ENCODE data around the gene EYS. TPM values are rescaled to one million over a fixed set of nuclear protein-coding genes. Genes with fewer than 3 reads are reported as not detected.

The EYS gene
- total RNA-seq, 1 donor from 2014 or later: not detected

- DNase-seq (ENCODE audit: low read depth): no peak
- TF ChIP-seq CTCF (IDR thresholded peaks at IDR 0.05; ENCODE audit: insufficient read depth, low read length, poor library complexity, severe bottlenecking): no peak
- Histone ChIP-seq H3K4me3 (ENCODE audit: low read depth, low read length) (no peak overlapping the region), H3K27me3 (ENCODE audit: control insufficient read depth, insufficient read depth, low read length) (no peaks in the 10 kb centered on the region), H3K36me3 (ENCODE audit: control insufficient read depth, insufficient read depth, low read length) (no peaks in the 10 kb centered on the region)
Measured at GRCh38 chr6:64122712-64123375, 1584.2 kb downstream of the EYS start.

GRCh38 chr6:64121011-64121565 lies 1585.9 kb downstream of the EYS start:
- no peak for TF ChIP-seq CTCF (IDR thresholded peaks at IDR 0.05; ENCODE audit: insufficient read depth, low read length, poor library complexity, severe bottlenecking)
- DNase-seq (ENCODE audit: low read depth): no peak
- H3K36me3 ChIP-seq (ENCODE audit: control insufficient read depth, insufficient read depth, low read length): no peaks in the 10 kb centered on the region
- H3K27me3 ChIP-seq (ENCODE audit: control insufficient read depth, insufficient read depth, low read length): no peaks in the 10 kb centered on the region
- H3K4me3 ChIP-seq (ENCODE audit: low read depth, low read length): no peak overlapping the region

- Histone ChIP-seq H3K36me3 (ENCODE audit: control insufficient read depth, insufficient read depth, low read length) (no peaks in the 10 kb centered on the region), H3K27me3 (ENCODE audit: control insufficient read depth, insufficient read depth, low read length) (no peaks in the 10 kb centered on the region), H3K4me3 (ENCODE audit: low read depth, low read length) (no peak overlapping the region)
- TF ChIP-seq CTCF (IDR thresholded peaks at IDR 0.05; ENCODE audit: insufficient read depth, low read length, poor library complexity, severe bottlenecking): no peak
- DNase-seq (ENCODE audit: low read depth): no peak
Measured at GRCh38 chr6:64113704-64114103, 1593.3 kb downstream of the EYS start.

- DNase-seq (ENCODE audit: low read depth): no peak
- Histone ChIP-seq H3K36me3 (ENCODE audit: control insufficient read depth, insufficient read depth, low read length) (no peaks in the 10 kb centered on the region), H3K4me3 (ENCODE audit: low read depth, low read length) (no peak overlapping the region), H3K27me3 (ENCODE audit: control insufficient read depth, insufficient read depth, low read length) (no peaks in the 10 kb centered on the region)
- no peak for TF ChIP-seq CTCF (IDR thresholded peaks at IDR 0.05; ENCODE audit: insufficient read depth, low read length, poor library complexity, severe bottlenecking)
Measured at GRCh38 chr6:64104051-64104450, 1603.0 kb downstream of the EYS start.

GRCh38 chr6:64103480-64103879 lies 1603.5 kb downstream of the EYS start:
- no peak for TF ChIP-seq CTCF (IDR thresholded peaks at IDR 0.05; ENCODE audit: insufficient read depth, low read length, poor library complexity, severe bottlenecking)
- DNase-seq (ENCODE audit: low read depth): no peak
- no peaks in the 10 kb centered on the region for H3K36me3 ChIP-seq (ENCODE audit: control insufficient read depth, insufficient read depth, low read length)
- H3K4me3 ChIP-seq (ENCODE audit: low read depth, low read length): no peak overlapping the region
- no peaks in the 10 kb centered on the region for H3K27me3 ChIP-seq (ENCODE audit: control insufficient read depth, insufficient read depth, low read length)

Measured in kidney epithelial cell (primary cell).